ENCODE results near the gene SPINT2.
"Not testable (repeated sequence)": the region's sequence is repeated elsewhere in the genome, so short reads cannot be mapped to it uniquely, and the experiment has no call there.

Gene SPINT2

DNA sequence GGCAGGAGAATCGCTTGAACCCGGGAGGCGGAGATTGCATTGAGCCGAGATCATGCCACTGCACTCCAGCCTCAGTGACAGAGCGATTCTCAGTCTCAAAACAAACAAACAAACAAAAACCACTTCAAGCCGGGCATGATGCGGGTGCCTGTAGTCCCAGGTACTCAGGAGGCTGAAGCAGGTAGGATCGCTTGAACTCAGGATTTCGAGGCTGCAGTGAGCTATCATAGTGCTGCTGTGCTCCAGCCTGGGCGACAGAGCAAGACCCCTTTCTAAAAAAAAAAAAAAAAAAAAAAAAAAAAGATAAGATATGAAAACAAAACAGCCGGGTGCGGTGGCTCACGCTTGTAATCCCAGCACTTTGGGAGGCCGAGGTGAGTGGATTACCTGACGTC is 21.1 kb upstream of the SPINT2 start:
- DNase-seq, result no peak

DNA sequence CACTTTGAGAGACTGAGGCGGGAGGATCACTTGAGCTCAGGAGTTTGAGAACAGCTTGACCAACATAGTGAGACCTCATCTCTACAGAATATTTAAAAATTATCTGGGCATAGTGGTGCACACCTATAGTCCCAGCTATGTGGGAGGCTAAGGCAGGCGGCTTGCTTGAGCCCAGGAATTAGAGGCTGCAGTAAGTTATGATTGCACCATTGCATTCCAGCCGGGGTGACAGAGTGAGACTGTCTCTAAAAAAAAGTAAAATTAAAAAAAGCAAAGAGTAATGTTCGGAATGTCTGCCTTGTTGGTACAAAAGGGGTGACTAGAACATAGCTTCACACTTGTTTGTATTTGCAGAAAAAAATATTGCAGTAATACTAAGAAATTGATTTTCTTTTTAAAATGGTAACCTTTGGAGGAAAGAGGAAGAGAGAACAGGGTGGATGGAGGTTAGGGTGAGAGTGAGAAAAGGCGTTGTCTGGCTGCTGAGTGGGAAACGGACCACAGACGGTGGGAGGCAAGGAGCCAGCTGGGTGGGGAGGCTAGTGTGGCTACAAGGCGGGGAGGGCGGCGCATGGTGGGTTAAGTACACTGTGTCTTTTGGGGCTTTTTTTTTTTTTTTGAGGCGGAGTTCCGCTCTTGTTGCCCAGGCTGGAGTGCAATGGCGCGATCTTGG is 18.4 kb upstream of the SPINT2 start:
- DNase-seq, result no peak

DNA sequence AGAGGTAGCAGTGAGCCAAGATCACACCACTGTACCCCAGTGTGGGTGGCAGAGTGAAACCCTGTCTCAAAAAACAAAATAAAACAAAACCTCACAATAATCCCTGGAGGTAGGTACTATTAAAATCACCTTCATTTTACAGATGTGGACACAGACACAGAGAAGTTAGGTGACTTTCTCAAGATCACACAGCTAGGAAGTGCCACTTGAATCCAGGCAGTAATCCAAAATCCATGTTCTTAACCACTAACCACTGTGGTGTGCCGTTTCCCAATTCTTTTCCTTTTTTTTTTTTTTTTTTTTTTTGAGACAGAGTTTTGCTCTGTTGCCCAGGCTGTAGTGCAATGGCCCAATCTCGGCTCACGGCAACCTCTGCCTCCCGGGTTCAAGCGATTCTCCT is 17.2 kb upstream of the SPINT2 start:
- no peak for DNase-seq

- no peak for DNase-seq
These were observed 16.6 kb upstream of the SPINT2 start for GRCh38 chr19:38247734-38248268.

DNA sequence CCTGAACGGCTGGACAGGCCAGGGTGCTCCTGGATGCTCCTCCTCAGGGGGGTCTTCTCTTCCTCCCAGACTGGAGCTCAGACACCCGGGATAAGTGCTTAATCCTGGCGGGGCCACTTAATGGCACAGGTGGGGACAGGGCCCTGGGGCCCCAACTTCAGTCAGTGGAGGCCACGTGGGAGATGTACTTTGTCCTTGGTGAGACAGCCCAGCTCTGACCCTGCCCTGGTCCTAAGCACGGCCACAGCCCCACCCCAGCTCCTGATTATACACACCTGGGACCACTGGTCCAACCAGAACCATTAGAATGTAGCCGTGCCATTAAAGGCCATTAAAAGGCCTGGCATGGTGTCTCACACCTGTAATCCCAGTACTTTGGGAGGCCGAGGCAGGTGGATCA is 16.0 kb upstream of the SPINT2 start:
- no peak for DNase-seq

DNA sequence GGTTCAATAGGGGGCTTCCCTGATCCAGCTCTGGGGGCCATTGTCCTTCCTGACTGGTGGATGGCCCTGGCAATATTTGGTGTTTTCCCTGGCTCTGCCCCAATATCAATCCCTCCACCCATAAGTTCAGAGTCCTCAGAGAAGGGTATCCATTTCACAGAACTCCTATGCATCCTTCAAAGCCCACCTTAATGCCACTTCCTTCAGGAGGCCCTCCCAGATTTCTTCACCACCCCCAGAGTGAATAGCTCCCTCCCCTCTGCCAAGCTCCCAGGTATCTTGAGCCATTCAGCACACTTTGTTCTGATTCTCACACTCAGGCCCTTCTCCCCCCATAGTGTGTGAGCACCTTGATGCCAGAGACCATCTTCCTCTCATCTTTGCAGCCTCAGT is 13.9 kb upstream of the SPINT2 start:
- no peak for DNase-seq

- no peak for DNase-seq
These were observed 13.4 kb upstream of the SPINT2 start for GRCh38 chr19:38250821-38251563.

- no peak for DNase-seq
These were observed 12.8 kb upstream of the SPINT2 start for GRCh38 chr19:38251564-38252051.

- DNase-seq, result no peak
These were observed 12.0 kb upstream of the SPINT2 start for GRCh38 chr19:38252385-38252784.

GRCh38 chr19:38252941-38253691 is 11.3 kb upstream of the SPINT2 start:
- no peak for DNase-seq

- no peak for DNase-seq
These were observed 10.6 kb upstream of the SPINT2 start for GRCh38 chr19:38253788-38254187.

DNA sequence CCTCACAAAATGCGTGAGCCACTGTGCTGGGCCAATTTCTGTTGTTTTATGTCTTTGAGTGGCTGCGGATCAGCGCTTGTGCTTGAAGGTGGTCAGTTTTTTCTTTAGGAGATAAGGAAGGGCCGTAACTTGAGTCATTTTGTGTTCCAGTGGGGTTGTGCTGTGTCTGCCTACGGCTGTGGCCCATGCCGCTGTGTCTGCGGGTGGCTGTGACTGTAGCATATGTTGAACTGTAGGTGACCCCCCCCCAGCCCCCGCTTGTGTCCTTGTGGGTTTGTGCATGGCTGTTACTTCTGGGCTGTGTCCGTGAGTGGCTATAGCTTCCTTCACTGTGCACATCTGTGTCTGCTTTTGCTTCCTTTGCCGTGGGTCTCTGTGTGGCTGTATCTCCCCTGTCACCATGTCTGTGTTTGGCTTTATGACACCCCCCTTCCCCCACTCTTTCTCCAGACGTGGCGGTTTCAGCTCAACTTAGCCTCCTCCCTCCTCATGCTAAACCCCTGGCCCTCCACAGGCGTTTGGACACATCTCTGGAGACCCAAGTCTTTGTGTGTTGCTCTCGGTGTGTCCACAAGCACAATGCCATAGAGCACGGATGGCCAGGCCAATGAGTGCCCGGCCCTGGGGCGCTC is 8.9 kb upstream of the SPINT2 start:
- no peak for DNase-seq

DNA sequence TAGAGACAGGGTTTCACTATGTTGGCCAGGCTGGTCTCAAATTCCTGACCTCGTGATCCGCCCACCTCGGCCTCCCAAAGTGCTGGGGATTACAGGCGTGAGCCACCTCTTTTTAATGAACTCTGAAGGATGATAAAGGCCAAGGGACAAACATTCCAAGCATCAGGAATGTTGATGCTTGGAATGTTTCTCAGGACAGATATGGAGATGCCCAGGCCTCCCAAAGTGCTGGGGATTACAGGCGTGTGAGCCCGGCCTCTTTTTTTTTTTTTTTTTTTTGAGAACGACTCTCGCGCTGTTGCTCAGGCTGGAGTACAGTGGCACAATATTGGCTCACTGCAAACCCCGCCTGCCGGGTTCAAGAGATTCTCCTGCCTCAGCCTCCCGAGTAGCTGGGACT is 2.4 kb upstream of the SPINT2 start:
- not testable (repeated sequence) for DNase-seq

DNA sequence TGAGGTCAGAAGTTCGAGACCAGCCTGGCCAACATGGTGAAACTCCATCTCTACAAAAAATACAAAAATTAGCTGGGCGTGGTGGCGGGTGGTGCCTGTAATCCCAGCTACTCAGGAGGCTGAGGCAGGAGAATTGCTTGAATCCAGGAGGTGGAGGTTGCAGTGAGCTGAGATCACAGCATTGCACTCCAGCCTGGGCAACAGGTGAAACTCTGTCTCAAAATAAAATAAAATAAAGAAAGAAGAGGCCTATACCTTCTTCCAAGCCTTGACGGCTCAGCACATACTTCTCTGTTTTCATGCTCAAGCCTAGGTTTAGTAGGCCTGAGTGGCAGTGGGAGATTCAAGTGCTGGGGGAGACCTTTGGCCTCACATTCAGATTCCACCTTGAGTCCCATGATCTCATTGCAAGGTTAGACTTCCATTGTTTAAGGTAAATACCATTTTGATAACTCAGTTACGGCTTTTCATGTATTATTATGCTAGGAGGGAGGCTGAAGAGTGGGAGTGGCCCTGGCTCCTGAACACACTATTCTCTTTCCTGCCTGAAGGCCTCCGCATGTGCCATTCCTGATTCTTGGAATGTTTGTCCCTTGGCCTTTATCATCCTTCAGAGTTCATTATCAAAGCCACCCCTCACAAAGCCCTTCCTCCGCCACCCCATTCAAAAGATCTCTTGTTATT is 1.6 kb upstream of the SPINT2 start:
- DNase-seq, result no peak

- DNase-seq, result no peak
These were observed 486 bp upstream of the SPINT2 start for GRCh38 chr19:38263689-38264485.

GRCh38 chr19:38265213-38265861 is 964 bp downstream of the SPINT2 start:
- no peak for DNase-seq

DNA sequence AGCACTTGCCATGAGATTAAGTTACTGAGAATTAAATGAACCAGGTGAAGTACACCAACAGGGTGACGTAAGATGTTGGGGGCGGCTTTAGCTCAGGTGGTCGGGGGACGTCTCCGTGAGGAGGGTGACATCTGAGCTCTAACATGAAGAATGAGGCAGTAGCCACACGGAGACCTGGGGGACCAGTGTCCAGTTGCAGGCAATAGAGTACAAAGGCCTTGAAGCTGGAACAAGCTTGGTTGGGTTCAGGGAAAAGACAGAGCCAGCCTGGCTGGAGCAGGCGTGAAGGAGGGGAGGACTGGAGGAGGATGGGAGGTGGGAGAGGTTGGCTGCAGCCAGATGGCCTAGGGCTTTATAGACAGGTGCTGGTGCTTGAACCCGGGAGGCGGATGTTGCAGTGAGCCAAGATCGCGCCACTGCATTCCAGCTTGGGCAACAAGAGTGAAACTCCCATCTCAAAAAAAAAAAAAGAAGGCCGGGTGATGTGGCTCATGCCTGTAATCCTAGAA is 1.6 kb downstream of the SPINT2 start:
- DNase-seq, result no peak

- no peak for DNase-seq
These were observed 2.7 kb downstream of the SPINT2 start for GRCh38 chr19:38266981-38267597.

- no peak for DNase-seq
These were observed 3.5 kb downstream of the SPINT2 start for GRCh38 chr19:38267761-38268483.

- no peak for DNase-seq
These were observed 4.2 kb downstream of the SPINT2 start for GRCh38 chr19:38268539-38268938.

Data from SIG-M5 (cell line).